HL-60/S4 treated with retinoic acid at 250 ng/mL for 4 days and 3 days (cell line): ENCODE data around the gene ST6GALNAC5.

Source experiments
- in situ Hi-C: fragments of 300-500 bp; cut with MboI; formaldehyde crosslinking; loops from 2 replicates; pipeline ENCODE4 v1.7.0; 2022; ENCODE audit warnings: low sequenced_read_pairs

ST6GALNAC5 gene

DNA sequence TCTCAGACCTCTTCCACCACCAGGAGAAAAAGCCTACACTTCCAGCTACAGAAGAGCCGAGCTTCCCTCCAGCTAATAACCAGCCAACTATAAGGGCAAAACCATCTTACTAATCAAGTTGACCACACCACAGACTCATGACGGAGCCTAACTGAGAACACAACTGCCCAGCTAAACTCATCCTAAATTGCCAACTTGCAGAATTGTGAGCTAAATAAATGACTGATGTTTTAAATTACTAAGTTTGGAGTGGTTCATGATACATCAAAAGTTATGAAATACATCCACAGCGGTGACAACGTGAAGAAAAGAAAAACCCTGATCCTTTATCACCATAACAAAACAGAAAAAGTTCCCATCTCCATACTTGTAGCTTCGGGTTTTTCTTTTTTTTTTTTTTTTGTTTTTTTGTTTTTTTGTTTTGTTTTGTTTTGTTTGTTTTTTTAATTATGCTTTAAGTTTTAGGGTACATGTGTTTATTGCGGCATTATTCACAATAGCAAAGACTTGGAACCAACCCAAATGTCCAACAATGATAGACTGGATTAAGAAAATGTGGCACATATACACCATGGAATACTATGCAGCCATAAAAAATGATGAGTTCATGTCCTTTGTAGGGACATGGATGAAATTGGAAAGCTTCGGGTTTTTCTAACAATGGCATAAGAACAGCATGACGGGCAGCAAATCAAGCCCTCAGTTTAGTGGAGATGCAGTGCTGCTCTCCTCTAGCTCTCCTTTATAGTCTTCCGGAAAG lies 229.4 kb downstream of the ST6GALNAC5 start:
- in situ Hi-C loops, result no loop called here

DNA sequence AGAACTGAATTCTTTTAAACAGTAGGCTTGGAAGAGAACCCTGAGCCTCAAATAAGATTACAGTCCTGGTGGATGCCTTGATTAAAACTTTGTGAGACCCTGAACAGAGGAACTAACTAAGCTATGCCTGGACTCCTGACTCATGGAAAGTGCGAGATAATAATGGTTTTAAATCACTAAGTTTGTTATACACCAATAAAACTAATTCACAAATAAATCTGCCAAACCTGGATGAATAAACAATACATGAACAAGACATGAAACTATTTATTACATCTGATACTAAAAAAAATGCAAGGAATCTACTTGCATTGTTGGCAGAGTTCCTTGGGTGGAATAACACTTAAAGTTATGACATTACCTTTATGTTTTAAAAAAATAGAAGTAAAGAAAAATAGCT lies 233.6 kb downstream of the ST6GALNAC5 start:
- in situ Hi-C loops, result no loop called here

DNA sequence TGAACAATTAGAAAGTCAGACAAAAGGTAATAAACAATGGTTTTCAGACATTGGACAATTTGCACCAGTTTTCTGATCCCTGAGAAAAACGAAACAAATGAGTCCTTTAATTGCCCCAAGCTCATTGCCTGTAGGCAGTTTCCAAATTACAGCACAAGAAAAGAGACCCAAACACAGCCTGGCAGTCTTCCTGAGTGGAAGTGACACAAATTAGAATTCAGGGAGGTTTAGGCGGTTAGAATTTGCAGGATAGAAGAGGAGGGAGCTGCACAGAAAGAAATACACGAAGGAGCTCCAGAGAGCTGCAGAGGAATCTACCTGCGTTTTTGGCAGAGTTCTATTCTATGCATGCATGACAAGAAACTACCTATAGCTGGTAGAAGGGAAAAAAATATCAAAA lies 236.2 kb downstream of the ST6GALNAC5 start:
- in situ Hi-C loops, result no loop called here

- in situ Hi-C loops, result no loop called here
These were observed 237.4 kb downstream of the ST6GALNAC5 start for GRCh38 chr1:77104672-77105071.
